Stimulated activated CD4-positive, alpha-beta T cell treated with anti-CD3 and anti-CD28 coated beads, Interleukin-15, amount 100 ng/mL, for 48 hours (primary cell): ENCODE data around the gene SLC39A11.

Source experiments
- DNase-seq, 2 donors: peaks; one replicate each; pipeline ENCODE4 v3.0.0-alpha.2; 2020; ENCODE audit warnings: low read depth in 2 of 2

The SLC39A11 gene

DNA sequence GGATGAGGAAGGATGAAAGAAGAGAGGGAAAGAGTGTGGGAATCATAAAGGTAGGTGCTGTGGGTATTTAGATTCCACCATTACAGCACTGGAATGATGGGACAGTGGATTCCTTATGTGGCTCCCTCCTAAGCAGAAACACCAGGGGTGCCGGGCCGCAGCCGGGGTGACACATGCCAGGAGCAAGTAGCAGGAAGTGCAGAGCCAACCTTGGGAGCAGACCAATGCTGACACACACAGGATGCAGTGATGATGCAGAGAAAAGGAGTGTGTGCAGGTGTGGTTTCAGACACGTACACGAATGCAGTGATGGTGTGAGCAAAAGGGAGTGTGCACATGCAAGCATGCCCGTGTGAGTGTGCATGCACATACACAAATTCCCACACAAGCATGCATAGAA, 338.0 kb downstream of the SLC39A11 start:
- DNase-seq = no peak

DNA sequence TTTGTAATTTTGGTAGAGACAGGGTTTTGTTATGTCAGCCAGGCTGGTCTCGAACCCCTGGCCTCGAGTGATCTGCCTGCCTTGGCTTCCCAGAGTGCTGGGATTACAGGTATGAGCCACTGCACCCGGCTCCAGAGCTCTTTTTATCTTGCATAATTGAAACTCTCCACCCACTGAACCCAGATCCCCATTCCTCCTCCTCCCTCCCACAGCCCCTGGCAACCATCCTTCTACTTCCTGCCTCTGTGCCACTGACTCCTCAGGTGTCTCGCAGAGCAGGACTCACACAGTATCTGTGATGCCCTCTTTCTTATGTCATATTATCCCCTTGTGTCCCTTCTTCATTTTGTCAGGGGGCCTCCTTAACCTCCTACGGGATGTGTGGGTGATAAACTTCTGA, 340.7 kb downstream of the SLC39A11 start:
- DNase-seq = no peak

DNA sequence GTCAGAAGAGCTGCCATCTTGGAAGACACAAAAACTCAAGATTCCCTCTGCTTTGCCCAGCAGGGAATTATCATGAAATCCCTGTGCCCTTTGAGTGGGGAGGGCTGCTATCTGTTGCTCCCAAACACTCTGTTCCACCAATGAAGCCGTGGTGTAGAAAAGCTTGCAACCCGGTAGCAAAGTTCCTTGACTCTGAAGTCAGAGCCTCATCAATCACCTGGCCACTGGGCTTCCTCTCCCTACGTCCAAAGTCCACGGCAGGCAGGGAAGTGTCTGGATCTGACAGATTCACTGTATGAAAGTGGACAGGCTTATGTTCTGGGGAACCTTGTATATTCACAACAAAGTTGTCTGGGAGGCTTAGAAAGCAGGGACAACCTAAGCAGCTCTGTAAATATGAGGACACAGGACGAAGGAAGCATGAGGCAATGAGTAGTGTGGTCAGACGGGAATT, 343.3 kb downstream of the SLC39A11 start:
- DNase-seq = no peak

DNA sequence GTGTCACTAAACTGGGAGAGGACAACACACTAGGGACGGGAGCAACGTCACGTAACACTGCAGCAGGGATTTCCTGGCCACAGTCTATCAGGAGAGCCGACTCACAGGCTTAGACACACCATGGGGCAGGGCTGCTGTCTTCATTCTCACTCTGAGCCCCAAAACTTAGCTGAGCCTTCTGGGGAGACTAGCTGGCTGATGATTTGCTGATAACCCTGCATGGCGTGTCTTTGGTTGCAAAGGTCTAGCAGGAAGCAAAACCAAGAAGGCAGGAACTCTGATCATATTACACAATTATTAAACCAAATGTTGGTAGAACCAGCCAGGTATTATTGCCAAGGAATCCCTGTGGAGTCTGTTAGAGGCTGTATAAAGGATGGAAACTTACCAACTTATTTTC, 345.0 kb downstream of the SLC39A11 start:
- DNase-seq = no peak

GRCh38 chr17:72745241-72745640, 347.2 kb downstream of the SLC39A11 start:
- no peak for DNase-seq

DNA sequence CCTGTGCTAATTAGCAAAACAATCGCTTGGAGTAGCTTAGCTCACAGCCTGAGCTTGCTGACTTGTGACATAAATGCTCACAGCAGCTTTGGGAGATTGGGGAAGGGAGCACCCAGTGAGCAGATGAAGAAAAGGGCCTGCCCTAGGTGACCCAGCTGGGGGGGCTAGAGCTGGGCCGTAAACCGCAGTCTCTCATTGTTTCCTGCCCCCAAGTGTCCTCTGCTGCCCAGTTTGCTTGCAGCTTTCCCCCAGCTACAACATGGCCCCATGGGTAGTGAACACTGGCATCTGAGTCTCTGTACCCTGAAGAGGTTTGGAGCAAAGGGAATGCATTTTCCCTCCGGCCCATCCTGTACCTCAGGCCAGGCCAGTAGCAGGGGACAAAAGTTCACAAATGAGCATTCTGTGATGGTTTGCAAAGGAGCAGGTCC, 349.4 kb downstream of the SLC39A11 start:
- no peak for DNase-seq

- DNase-seq = no peak
These were observed 355.3 kb downstream of the SLC39A11 start for GRCh38 chr17:72737151-72737690.

DNA sequence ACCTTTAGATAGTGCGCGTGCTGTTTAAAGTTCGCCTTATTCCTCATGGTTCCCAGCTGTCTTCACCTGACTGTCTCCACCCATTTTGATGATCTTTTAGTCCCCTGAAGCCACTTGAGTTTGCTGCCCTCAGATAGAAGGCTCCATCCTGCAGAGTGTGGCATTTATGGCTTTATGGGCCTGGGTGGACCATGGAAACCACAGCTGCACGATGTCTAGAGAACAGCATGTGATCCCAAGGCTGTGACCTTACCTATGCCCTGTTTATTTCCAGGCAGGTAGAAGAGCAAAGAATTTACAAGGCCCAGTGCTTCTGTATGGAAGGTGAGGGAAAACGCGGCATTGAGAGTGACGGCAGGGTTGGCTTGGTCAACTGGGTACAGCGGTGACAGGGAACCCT, 356.9 kb downstream of the SLC39A11 start:
- no peak for DNase-seq

GRCh38 chr17:72735048-72735447, 357.4 kb downstream of the SLC39A11 start:
- no peak for DNase-seq

GRCh38 chr17:72734613-72735012, 357.9 kb downstream of the SLC39A11 start:
- DNase-seq = no peak

DNA sequence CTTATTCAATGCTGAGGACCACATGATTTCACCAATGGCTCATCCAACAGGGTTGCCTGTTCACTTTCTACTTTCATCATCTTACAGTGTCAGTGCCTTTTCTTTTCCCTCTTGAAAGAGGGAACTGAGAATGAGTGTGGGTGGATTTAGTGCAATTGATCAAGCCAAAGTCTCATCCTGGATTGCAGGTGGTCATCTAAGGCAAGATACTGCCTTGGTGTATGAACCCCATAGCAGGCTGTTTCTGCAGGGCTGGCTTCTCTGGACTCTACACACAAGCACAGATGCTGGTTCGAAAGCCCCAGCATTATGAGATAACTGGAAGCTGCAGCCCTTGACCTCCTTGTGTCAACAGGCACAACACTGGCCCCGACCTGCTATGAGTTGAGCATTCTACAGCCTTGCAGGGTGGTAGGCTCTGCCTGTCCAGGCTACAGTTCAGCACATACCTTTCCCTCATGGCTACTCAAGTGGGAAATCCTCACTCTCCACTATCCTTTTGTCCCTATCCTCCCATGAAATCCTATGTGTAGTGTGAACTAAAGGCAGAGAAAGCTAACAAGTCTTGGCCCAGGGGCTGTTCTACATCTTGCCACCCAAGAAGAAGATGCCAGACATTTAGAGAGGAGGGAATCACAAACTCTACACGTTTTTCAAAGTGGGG, 358.7 kb downstream of the SLC39A11 start:
- DNase-seq = no peak

- no peak for DNase-seq
These were observed 359.4 kb downstream of the SLC39A11 start for GRCh38 chr17:72732893-72733618.

DNA sequence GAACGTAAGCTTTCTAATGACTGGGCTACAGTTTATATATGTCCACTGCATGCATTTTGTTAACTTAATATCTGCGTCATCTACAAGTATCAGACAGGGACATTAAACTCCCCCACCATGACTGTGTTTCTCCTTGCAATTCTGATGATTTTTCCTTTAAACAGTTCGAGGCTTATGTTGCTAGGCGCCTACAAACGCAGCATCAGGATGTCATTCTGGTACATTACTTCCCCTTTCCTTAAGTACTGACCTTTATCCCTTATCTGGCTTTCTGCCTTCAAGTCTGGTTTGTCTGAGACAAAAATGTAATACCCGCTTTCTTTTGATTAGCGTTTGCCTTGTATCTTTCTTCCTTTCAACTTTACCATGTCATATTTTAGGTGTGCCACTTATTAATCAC, 362.4 kb downstream of the SLC39A11 start:
- no peak for DNase-seq

- DNase-seq = peak in 1 of 2 donors; percentile 20
These were observed 365.6 kb downstream of the SLC39A11 start for GRCh38 chr17:72726936-72727335.

GRCh38 chr17:72725433-72726068, 366.9 kb downstream of the SLC39A11 start:
- peak; percentile 17 to 29 for DNase-seq

- no peak for DNase-seq
These were observed 368.2 kb downstream of the SLC39A11 start for GRCh38 chr17:72724267-72724666.

GRCh38 chr17:72723711-72724110, 368.8 kb downstream of the SLC39A11 start:
- DNase-seq = no peak

- DNase-seq = no peak
These were observed 372.0 kb downstream of the SLC39A11 start for GRCh38 chr17:72720494-72720825.

- peak; percentile 14 to 35 for DNase-seq
These were observed 372.7 kb downstream of the SLC39A11 start for GRCh38 chr17:72719578-72720493.

DNA sequence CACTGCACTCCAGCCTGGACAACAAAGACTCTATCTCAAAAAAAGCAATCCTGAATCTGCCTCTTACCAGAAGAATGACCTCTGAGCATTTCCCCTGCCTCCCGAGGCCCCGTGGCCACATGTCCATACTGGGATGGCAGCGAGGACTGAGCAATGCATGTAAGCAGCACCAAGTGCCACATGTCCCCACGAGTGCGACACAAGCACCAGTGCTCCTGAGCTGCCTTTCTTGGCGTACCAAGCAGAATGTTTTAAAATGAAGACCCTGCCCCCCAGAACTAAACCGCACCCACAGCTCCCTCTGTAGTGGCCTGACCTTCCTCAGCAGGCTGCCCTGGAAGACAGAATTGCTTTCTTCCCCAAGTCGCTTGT, 373.3 kb downstream of the SLC39A11 start:
- DNase-seq = no peak

DNA sequence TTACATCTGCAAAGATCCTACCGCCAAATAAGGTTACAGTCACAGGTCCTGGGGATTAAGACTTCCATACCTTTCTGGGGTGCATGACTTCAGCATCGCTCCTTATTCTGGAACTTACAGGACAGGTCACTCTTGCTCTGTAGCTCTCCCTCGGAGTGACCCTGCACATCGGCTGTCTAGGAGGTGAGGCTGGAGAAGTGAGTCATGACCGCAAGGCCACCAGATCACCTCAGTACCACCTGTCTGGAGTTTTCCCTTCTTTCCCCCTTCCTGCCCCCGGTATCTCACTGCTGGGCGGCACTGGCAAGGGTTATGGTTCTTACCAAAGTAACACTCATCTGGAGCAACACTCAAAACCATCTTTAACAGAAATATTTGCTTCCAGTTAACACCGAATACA, 374.8 kb downstream of the SLC39A11 start:
- no peak for DNase-seq

DNA sequence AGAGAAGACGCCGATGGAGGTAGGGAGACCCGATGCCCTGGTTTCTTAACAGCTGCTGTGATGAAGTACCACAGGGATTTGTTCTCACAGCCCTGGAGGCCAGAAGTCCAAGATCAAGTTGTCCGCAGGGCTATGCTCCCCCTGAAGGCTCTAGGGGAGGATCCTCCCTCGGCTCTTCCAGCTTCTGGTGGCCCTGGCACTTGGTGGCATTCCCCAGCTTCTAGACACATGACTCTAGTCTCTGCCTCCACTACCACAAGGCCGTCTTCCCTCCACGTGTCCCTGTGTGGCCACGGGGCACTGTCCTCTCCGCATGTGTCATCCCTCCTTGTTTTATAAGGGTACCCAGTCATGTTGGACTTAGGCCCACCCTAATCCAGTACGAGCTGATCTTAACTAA, 375.2 kb downstream of the SLC39A11 start:
- DNase-seq = no peak
